ENCODE results near the gene REN. TPM values are rescaled to one million over a fixed set of nuclear protein-coding genes. Genes with fewer than 3 reads are reported as not detected.

REN gene
- total and polyA plus RNA-seq, 2 of the 13 experiments (the other 11 are each of a cell fraction or from before 2014, with no cell fraction given): not detected

GRCh38 chr1:204139952-204140351 lies 26.2 kb downstream of the REN start:
- intact Hi-C loops (cut with micrococcal nuclease; ENCODE audit: unreplicated experiment) (loop anchor here (10.0 kb wide), 1 partner anchor 365 kb away; no protein-coding TSS in a partner anchor), in situ Hi-C loops (cut with HindIII; ENCODE audit: extremely low pct_ligation_motif_present, low pct_unique_long_range_greater_than_20kb) (no loop called here)
- TF ChIP-seq ZBTB34 (CRISPR knock-in tag; IDR thresholded peaks at IDR 0.05) (no peak), SP4 (CRISPR knock-in tag; IDR thresholded peaks at IDR 0.05) (no peak)
- DNase-seq (ENCODE audit: low spot score) (no peak), FAIRE-seq (no peak), ATAC-seq (no peak)
- H3K4me2 ChIP-seq (ENCODE audit: low read depth, low read length): no peak overlapping the region
- peaks cover 4 to 6% of the 10 kb centered on the region in 2 experiments; a peak in 2 of 5 replicates for H3K36me3 ChIP-seq (replicated peaks in 1 of 2; ENCODE audit: control insufficient read depth in 1 of 2, insufficient read depth in 2 of 2, low read length in 2 of 2)
- H3K9ac ChIP-seq (ENCODE audit: insufficient read depth, low read depth, low read length): no peak overlapping the region
- BruUV-seq (replicated peaks): no TSS peak
- H3K4me3 ChIP-seq (replicated peaks in 1 of 3; ENCODE audit: insufficient read depth in 1 of 3, low read depth in 2 of 3, low read length in 3 of 3): no peak overlapping the region
- H3K79me2 ChIP-seq (ENCODE audit: insufficient read depth, low read length): no peaks in the 10 kb centered on the region
- H2AFZ ChIP-seq (ENCODE audit: low read length): no peak overlapping the region
- H3K4me1 ChIP-seq (ENCODE audit: insufficient read depth, low read length): peaks cover 36% of the 10 kb centered on the region
- WGBS (ENCODE audit: low lambda C conversion rate): 99% methylated on average over 6 of the region's 6 CpGs
- no peaks in the 10 kb centered on the region for H3K27me3 ChIP-seq (ENCODE audit: control insufficient read depth in 1 of 2, insufficient read depth in 2 of 2, low read length in 2 of 2)
- H3K27ac ChIP-seq (ENCODE audit: extremely low read length, insufficient read depth, low read length): no peak overlapping the region
- no peaks in the 10 kb centered on the region for H4K20me1 ChIP-seq (ENCODE audit: insufficient read depth, low read length)
- no peaks in the 10 kb centered on the region for H3K9me3 ChIP-seq (ENCODE audit: low read length)
- CTCF ChIA-PET (ENCODE audit: low intra/inter-chr PET ratio, low total read pairs): no interaction called here
- POLR2A ChIA-PET: no interaction called here

- Histone ChIP-seq H3K79me2 (ENCODE audit: insufficient read depth, low read length) (no peaks in the 10 kb centered on the region), H4K20me1 (ENCODE audit: insufficient read depth, low read length) (no peaks in the 10 kb centered on the region), H3K4me2 (ENCODE audit: low read depth, low read length) (no peak overlapping the region), H3K36me3 (replicated peaks in 1 of 2; ENCODE audit: control insufficient read depth in 1 of 2, insufficient read depth in 2 of 2, low read length in 2 of 2) (peaks cover 4 to 6% of the 10 kb centered on the region in 2 experiments; a peak in 3 of 5 replicates), H3K27ac (ENCODE audit: extremely low read length, insufficient read depth, low read length) (no peak overlapping the region), H3K4me1 (ENCODE audit: insufficient read depth, low read length) (peaks cover 27% of the 10 kb centered on the region), H3K27me3 (ENCODE audit: control insufficient read depth in 1 of 2, insufficient read depth in 2 of 2, low read length in 2 of 2) (no peaks in the 10 kb centered on the region), H2AFZ (ENCODE audit: low read length) (no peak overlapping the region), H3K9me3 (ENCODE audit: low read length) (no peaks in the 10 kb centered on the region), H3K4me3 (replicated peaks in 1 of 3; ENCODE audit: insufficient read depth in 1 of 3, low read depth in 2 of 3, low read length in 3 of 3) (no peak overlapping the region), H3K9ac (ENCODE audit: insufficient read depth, low read depth, low read length) (no peak overlapping the region)
- in situ Hi-C loops (cut with HindIII; ENCODE audit: extremely low pct_ligation_motif_present, low pct_unique_long_range_greater_than_20kb) (no loop called here), intact Hi-C loops (cut with micrococcal nuclease; ENCODE audit: unreplicated experiment) (no loop called here)
- FAIRE-seq (no peak), ATAC-seq (no peak), DNase-seq (ENCODE audit: low spot score) (no peak)
- WGBS (ENCODE audit: low lambda C conversion rate): 100% methylated on average over 1 of the region's 2 CpGs
- no TSS peak for BruUV-seq (replicated peaks)
- POLR2A ChIA-PET: no interaction called here
- TF ChIP-seq XRCC5 (optimal IDR thresholded peaks at IDR 0.05; ENCODE audit: low read length) (no peak), AGO1 (IDR thresholded peaks at IDR 0.05; ENCODE audit: low read depth, low read length, poor library complexity, severe bottlenecking) (no peak), JUNB (CRISPR knock-in tag; IDR thresholded peaks at IDR 0.05; ENCODE audit: borderline replicate concordance) (no peak), RBFOX2 (IDR thresholded peaks at IDR 0.05; ENCODE audit: low read depth, low read length) (no peak), ZNF737 (CRISPR knock-in tag; IDR thresholded peaks at IDR 0.05; ENCODE audit: borderline replicate concordance) (no peak), ZNF670 (CRISPR knock-in tag; IDR thresholded peaks at IDR 0.05; ENCODE audit: borderline replicate concordance) (no peak), WIZ (CRISPR knock-in tag; IDR thresholded peaks at IDR 0.05) (no peak), ZNF501 (CRISPR knock-in tag; IDR thresholded peaks at IDR 0.05) (no peak), ZNF891 (CRISPR knock-in tag; IDR thresholded peaks at IDR 0.05) (no peak)
- CTCF ChIA-PET (ENCODE audit: low intra/inter-chr PET ratio, low total read pairs): no interaction called here
Observed at GRCh38 chr1:204139088-204139487, 27.0 kb downstream of the REN start.

All from HepG2 (cell line).